Trophoblast cell (in vitro differentiated cells and primary cell): ENCODE measurements around the gene ST8SIA5.

ENCODE experiments used
- DNase-seq, 2 donors: peaks; one replicate each; pipeline ENCODE4 v3.0.0-alpha.2; 2016
- H2AFZ ChIP-seq: 2 replicates; pipeline ENCODE4 v1.6.1; 2013; ENCODE audit warnings: low read length, moderate library complexity, mild to moderate bottlenecking; ENCODE audit not compliant: insufficient read depth, poor library complexity
- H2AK5ac ChIP-seq: 2 replicates; pipeline ENCODE4 v1.6.1; 2013; ENCODE audit warnings: mild to moderate bottlenecking, low read length
- H2BK120ac ChIP-seq: 2 replicates; pipeline ENCODE4 v1.6.1; 2013; ENCODE audit warnings: low read length, mild to moderate bottlenecking, moderate library complexity; ENCODE audit not compliant: insufficient read depth, poor library complexity
- H2BK12ac ChIP-seq: 2 replicates; pipeline ENCODE4 v1.6.1; 2013; ENCODE audit warnings: mild to moderate bottlenecking, low read length, moderate library complexity
- H2BK5ac ChIP-seq: 2 replicates; pipeline ENCODE4 v1.6.1; 2013; ENCODE audit warnings: low read length, low read depth, moderate library complexity, mild to moderate bottlenecking; ENCODE audit not compliant: poor library complexity
- H3K14ac ChIP-seq: 2 replicates; pipeline ENCODE4 v1.6.1; 2013; ENCODE audit warnings: mild to moderate bottlenecking, low read length
- H3K18ac ChIP-seq: 2 replicates; pipeline ENCODE4 v1.6.1; 2013; ENCODE audit warnings: mild to moderate bottlenecking, low read length
- H3K23ac ChIP-seq: 2 replicates; pipeline ENCODE4 v1.6.1; 2013; ENCODE audit warnings: low read length
- H3K27ac ChIP-seq: 2 replicates; pipeline ENCODE4 v1.5.1; 2013; ENCODE audit warnings: low read depth, mild to moderate bottlenecking, inconsistent platforms, low read length, moderate library complexity
- H3K27me3 ChIP-seq: 2 replicates; pipeline ENCODE4 v1.6.1; 2013; ENCODE audit warnings: inconsistent platforms, mild to moderate bottlenecking, low read length, moderate library complexity; ENCODE audit not compliant: insufficient read depth
- H3K36me3 ChIP-seq, 2 experiments: 1 replicate in 1 of 2; 2 replicates in 1 of 2; pipeline ENCODE4 v1.6.1; 2013; ENCODE audit warnings: low read length in 2 of 2, mild to moderate bottlenecking in 2 of 2, moderate library complexity in 1 of 2; ENCODE audit not compliant: insufficient read depth in 2 of 2, control insufficient read depth in 1 of 2
- H3K4ac ChIP-seq: 2 replicates; pipeline ENCODE4 v1.6.1; 2013; ENCODE audit warnings: low read depth, mild to moderate bottlenecking, low read length, moderate library complexity
- H3K4me1 ChIP-seq, 2 experiments: 1 replicate in 1 of 2; 2 replicates in 1 of 2; pipeline ENCODE4 v1.6.1; 2013; ENCODE audit warnings: low read length in 2 of 2, mild to moderate bottlenecking in 2 of 2, moderate library complexity in 1 of 2; ENCODE audit not compliant: insufficient read depth in 2 of 2, control insufficient read depth in 1 of 2
- H3K4me2 ChIP-seq: 2 replicates; pipeline ENCODE4 v1.6.1; 2013; ENCODE audit warnings: inconsistent platforms, mild to moderate bottlenecking, low read length, moderate library complexity
- H3K4me3 ChIP-seq: 2 replicates; pipeline ENCODE4 v1.5.1; 2013; ENCODE audit warnings: mild to moderate bottlenecking, low read depth, low read length, inconsistent platforms
- H3K79me1 ChIP-seq: one replicate; pipeline ENCODE4 v1.6.1; 2013; ENCODE audit warnings: low read length
- H3K79me2 ChIP-seq: 2 replicates; pipeline ENCODE4 v1.6.1; 2013; ENCODE audit warnings: low read length, mild to moderate bottlenecking; ENCODE audit not compliant: control insufficient read depth, insufficient read depth, poor library complexity
- H3K9ac ChIP-seq: 2 replicates; pipeline ENCODE4 v1.6.1; 2013; ENCODE audit warnings: mild to moderate bottlenecking, low read length
- H3K9me3 ChIP-seq: 2 replicates; pipeline ENCODE4 v1.6.1; 2013; ENCODE audit warnings: low read depth, mild to moderate bottlenecking, control low read depth, inconsistent platforms, low read length; ENCODE audit not compliant: insufficient read depth
- H4K12ac ChIP-seq: 2 replicates; pipeline ENCODE4 v1.6.1; 2013; ENCODE audit warnings: low read depth, mild to moderate bottlenecking, low read length, moderate library complexity
- H4K8ac ChIP-seq: 2 replicates; pipeline ENCODE4 v1.6.1; 2013; ENCODE audit warnings: low read depth, mild to moderate bottlenecking, low read length, moderate library complexity
- H4K91ac ChIP-seq: one replicate; pipeline ENCODE4 v1.6.1; 2013; ENCODE audit warnings: low read depth, mild to moderate bottlenecking, low read length, moderate library complexity
- WGBS: extraction: QIAGEN DNeasy Blood & Tissue Kit; methylation state at CpG from one replicate; pipeline ENCODE4 v1.1.7; 2013; ENCODE audit warnings: missing lambda C conversion rate; ENCODE audit not compliant: insufficient read length, insufficient coverage; ENCODE audit errors: extremely low coverage; 5-methylcytosine and 5-hydroxymethylcytosine counted together

Gene ST8SIA5

GRCh38 chr18:46704189-46704588 lies 52.7 kb downstream of the ST8SIA5 start:
- Histone ChIP-seq H3K4me2 (no peak overlapping the region), H3K14ac (no peak overlapping the region), H2AFZ (no peak overlapping the region), H4K8ac (no peak overlapping the region), H3K79me2 (no peaks in the 10 kb centered on the region), H3K9ac (no peak overlapping the region), H3K23ac (no peak overlapping the region), H3K36me3 (no peaks in the 10 kb centered on the region), H4K12ac (no peak overlapping the region), H3K79me1 (no peaks in the 10 kb centered on the region), H2BK5ac (no peak overlapping the region), H3K4me1 (peaks cover 0 to 6% of the 10 kb centered on the region in 2 experiments), H2BK12ac (no peak overlapping the region), H3K27me3 (no peaks in the 10 kb centered on the region), H4K91ac (no peak overlapping the region), H3K4ac (no peak overlapping the region), H2BK120ac (no peak overlapping the region), H3K27ac (no peak overlapping the region), H3K4me3 (no peak overlapping the region), H2AK5ac (no peak overlapping the region), H3K18ac (no peak overlapping the region), H3K9me3 (peaks cover 2% of the 10 kb centered on the region)
- no peak for DNase-seq
- no CpG with 5 or more reads among the region's 7 CpGs for WGBS

- no peak overlapping the region for H3K4me3 ChIP-seq
- H2AFZ ChIP-seq: no peak overlapping the region
- H3K4me2 ChIP-seq: no peak overlapping the region
- H3K9me3 ChIP-seq: peaks cover 2% of the 10 kb centered on the region
- H3K4ac ChIP-seq: no peak overlapping the region
- no peak overlapping the region for H4K12ac ChIP-seq
- H3K79me2 ChIP-seq: no peaks in the 10 kb centered on the region
- peaks cover 0 to 5% of the 10 kb centered on the region in 2 experiments for H3K4me1 ChIP-seq
- H2BK5ac ChIP-seq: no peak overlapping the region
- H2BK120ac ChIP-seq: no peak overlapping the region
- no peak overlapping the region for H4K8ac ChIP-seq
- H4K91ac ChIP-seq: no peak overlapping the region
- no peak for DNase-seq
- H3K79me1 ChIP-seq: no peaks in the 10 kb centered on the region
- H3K18ac ChIP-seq: no peak overlapping the region
- no peaks in the 10 kb centered on the region for H3K36me3 ChIP-seq
- WGBS: no CpG with 5 or more reads among the region's 6 CpGs
- no peak overlapping the region for H3K23ac ChIP-seq
- no peak overlapping the region for H2BK12ac ChIP-seq
- H3K14ac ChIP-seq: no peak overlapping the region
- H2AK5ac ChIP-seq: no peak overlapping the region
- H3K9ac ChIP-seq: no peak overlapping the region
- H3K27ac ChIP-seq: no peak overlapping the region
- H3K27me3 ChIP-seq: no peaks in the 10 kb centered on the region
These were observed 54.4 kb downstream of the ST8SIA5 start for GRCh38 chr18:46702471-46702870.

GRCh38 chr18:46700066-46700824 lies 56.6 kb downstream of the ST8SIA5 start:
- Histone ChIP-seq H3K9ac (no peak overlapping the region), H3K23ac (no peak overlapping the region)
- no CpG with 5 or more reads among the region's 5 CpGs for WGBS

GRCh38 chr18:46696702-46697101 lies 60.2 kb downstream of the ST8SIA5 start:
- no peak overlapping the region for H3K4me2 ChIP-seq
- no peak overlapping the region for H2BK5ac ChIP-seq
- H3K4ac ChIP-seq: no peak overlapping the region
- no peak overlapping the region for H2BK12ac ChIP-seq
- H3K79me2 ChIP-seq: no peaks in the 10 kb centered on the region
- no peak overlapping the region for H2AFZ ChIP-seq
- no peaks in the 10 kb centered on the region for H3K27me3 ChIP-seq
- no peak overlapping the region for H3K14ac ChIP-seq
- H3K79me1 ChIP-seq: no peaks in the 10 kb centered on the region
- H2BK120ac ChIP-seq: no peak overlapping the region
- H4K91ac ChIP-seq: no peak overlapping the region
- no peak overlapping the region for H4K8ac ChIP-seq
- H3K36me3 ChIP-seq: no peaks in the 10 kb centered on the region
- H3K18ac ChIP-seq: no peak overlapping the region
- no peaks in the 10 kb centered on the region for H3K4me1 ChIP-seq
- no peak overlapping the region for H2AK5ac ChIP-seq
- H3K4me3 ChIP-seq: no peak overlapping the region
- H4K12ac ChIP-seq: no peak overlapping the region
- DNase-seq: no peak
- peaks cover 3% of the 10 kb centered on the region for H3K9me3 ChIP-seq
- H3K23ac ChIP-seq: no peak overlapping the region
- H3K27ac ChIP-seq: no peak overlapping the region
- no peak overlapping the region for H3K9ac ChIP-seq

More at GRCh38 chr18:46700066-46700824, 56.6 kb downstream of the ST8SIA5 start:
- no peak overlapping the region for H2BK120ac ChIP-seq
- no peak overlapping the region for H2BK5ac ChIP-seq
- no peak overlapping the region for H3K4ac ChIP-seq
- H2BK12ac ChIP-seq: no peak overlapping the region
- H3K18ac ChIP-seq: no peak overlapping the region
- no peak overlapping the region for H2AK5ac ChIP-seq
- H3K4me1 ChIP-seq: no peaks in the 10 kb centered on the region
- no peak overlapping the region for H3K27ac ChIP-seq
- no peak for DNase-seq
- no peaks in the 10 kb centered on the region for H3K79me1 ChIP-seq
- no peak overlapping the region for H2AFZ ChIP-seq
- no peak overlapping the region for H3K4me2 ChIP-seq
- H3K36me3 ChIP-seq: no peaks in the 10 kb centered on the region
- no peak overlapping the region for H4K12ac ChIP-seq
- no peaks in the 10 kb centered on the region for H3K79me2 ChIP-seq
- H3K27me3 ChIP-seq: no peaks in the 10 kb centered on the region
- no peak overlapping the region for H3K4me3 ChIP-seq
- H3K9me3 ChIP-seq: peaks cover 3% of the 10 kb centered on the region
- no peak overlapping the region for H3K14ac ChIP-seq
- no peak overlapping the region for H4K8ac ChIP-seq
- no peak overlapping the region for H4K91ac ChIP-seq
